MM.1S (cell line): ENCODE measurements around the gene RAB44.

Experiments used
- DNase-seq: peaks from one replicate; pipeline ENCODE4 v3.0.0-alpha.2; 2015
- H2AFZ ChIP-seq: fragments of 300-600 bp; sonication (generic); 2 replicates; pipeline ENCODE4 v1.6.0; 2016; ENCODE audit warnings: antibody characterized with exemption, low read length
- H3F3A ChIP-seq: fragments of 300-600 bp; sonication (generic); 2 replicates; pipeline ENCODE4 v1.6.1; 2016; ENCODE audit warnings: mild to moderate bottlenecking, antibody characterized with exemption, low read length, moderate library complexity, mixed read lengths; ENCODE audit not compliant: insufficient read depth
- H3K27ac ChIP-seq: fragments of 300-600 bp; sonication (generic); 2 replicates; pipeline ENCODE4 v1.5.1; 2016; ENCODE audit warnings: mild to moderate bottlenecking, low read length
- H3K27me3 ChIP-seq: fragments of 300-600 bp; sonication (generic); replicated peaks from 2 replicates; pipeline ENCODE4 v1.6.0; 2016; ENCODE audit warnings: low read length; ENCODE audit not compliant: insufficient read depth
- H3K36me3 ChIP-seq: fragments of 300-600 bp; sonication (generic); replicated peaks from 2 replicates; pipeline ENCODE4 v1.6.1; 2016; ENCODE audit warnings: mild to moderate bottlenecking, low read length, mixed read lengths; ENCODE audit not compliant: insufficient read depth
- H3K4me1 ChIP-seq: fragments of 300-600 bp; sonication (generic); 2 replicates; pipeline ENCODE4 v1.6.1; 2016; ENCODE audit warnings: low read length, mixed read lengths
- H3K4me2 ChIP-seq: fragments of 300-600 bp; sonication (generic); 2 replicates; pipeline ENCODE4 v1.6.0; 2016; ENCODE audit warnings: low read depth, low read length
- H3K4me3 ChIP-seq: fragments of 300-600 bp; sonication (generic); 2 replicates; pipeline ENCODE4 v1.5.1; 2016; ENCODE audit warnings: low read length, mixed read lengths
- H3K79me2 ChIP-seq: fragments of 300-600 bp; sonication (generic); 2 replicates; pipeline ENCODE4 v1.6.1; 2016; ENCODE audit warnings: mixed run types, low read length, mixed read lengths
- H3K9ac ChIP-seq: fragments of 300-600 bp; sonication (generic); 2 replicates; pipeline ENCODE4 v1.6.1; 2016; ENCODE audit warnings: low read length, mixed read lengths
- H3K9me2 ChIP-seq: fragments of 300-600 bp; sonication (generic); replicated peaks from 2 replicates; pipeline ENCODE4 v1.6.1; 2016; ENCODE audit warnings: mild to moderate bottlenecking, low read length, mixed read lengths; ENCODE audit not compliant: insufficient read depth
- H3K9me3 ChIP-seq: fragments of 300-600 bp; sonication (generic); replicated peaks from 2 replicates; pipeline ENCODE4 v1.6.1; 2016; ENCODE audit warnings: mild to moderate bottlenecking, low read length, mixed read lengths; ENCODE audit not compliant: insufficient read depth
- H4K20me1 ChIP-seq: fragments of 300-600 bp; sonication (generic); 2 replicates; pipeline ENCODE4 v1.6.1; 2016; ENCODE audit warnings: mild to moderate bottlenecking, low read length, moderate library complexity, mixed read lengths; ENCODE audit not compliant: insufficient read depth
- EZH2 ChIP-seq: fragments of 300-600 bp; sonication (generic); optimal IDR thresholded peaks from 2 replicates; pipeline ENCODE3; 2017; ENCODE audit warnings: low read depth, mild to moderate bottlenecking, antibody characterized with exemption, low read length, mixed read lengths
- EZH2phosphoT487 ChIP-seq: fragments of 300-600 bp; sonication (generic); IDR thresholded peaks from 2 replicates; pipeline ENCODE4 v1.6.1; 2018; ENCODE audit warnings: antibody characterized with exemption, low read length
- TF ChIP-seq, protein P1 (sequence below): fragments of 300-600 bp; sonication (generic); IDR thresholded peaks from 2 replicates; pipeline ENCODE4 v1.5.1; 2016; ENCODE audit warnings: antibody characterized with exemption, low read length, mixed read lengths

RAB44 gene

DNA sequence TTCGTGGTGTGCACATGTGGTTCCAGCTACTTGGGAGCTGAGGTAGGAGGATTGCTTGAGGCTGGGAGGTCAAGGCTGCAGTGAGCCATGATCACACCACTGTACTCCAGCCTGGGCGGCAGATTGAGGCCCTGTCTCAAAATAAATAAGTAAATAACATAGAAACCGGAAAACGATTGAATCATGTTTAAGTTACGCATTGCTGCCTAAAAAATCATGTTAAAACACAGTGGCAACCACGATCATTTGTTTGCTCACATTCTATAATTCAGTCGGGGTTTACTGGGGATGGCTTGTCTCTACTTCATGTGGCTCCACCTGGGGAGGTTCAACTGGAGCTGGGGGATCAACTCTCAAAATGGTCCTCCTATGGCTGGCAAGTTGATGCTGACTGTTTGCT lies 27.4 kb upstream of the RAB44 start:
- Histone ChIP-seq H2AFZ (no peak overlapping the region), H4K20me1 (no peaks in the 10 kb centered on the region), H3K9me2 (no peaks in the 10 kb centered on the region), H3K4me2 (no peak overlapping the region), H3K4me1 (peaks cover 8% of the 10 kb centered on the region), H3F3A (0 out of 2 replicates have a peak, but pooled peaks cover 6% of the 10 kb centered on the region), H3K9me3 (no peaks in the 10 kb centered on the region), H3K9ac (no peak overlapping the region), H3K4me3 (no peak overlapping the region), H3K27ac (no peak overlapping the region), H3K79me2 (no peaks in the 10 kb centered on the region), H3K36me3 (no peaks in the 10 kb centered on the region), H3K27me3 (no peaks in the 10 kb centered on the region)
- no peak for DNase-seq
- no peak for TF ChIP-seq EZH2phosphoT487
- no peak for TF ChIP-seq EZH2

- H3K9me2 ChIP-seq = no peaks in the 10 kb centered on the region
- H3K4me2 ChIP-seq = no peak overlapping the region
- H3F3A ChIP-seq = 0 out of 2 replicates have a peak, but pooled peaks cover 2% of the 10 kb centered on the region
- no peak overlapping the region for H2AFZ ChIP-seq
- no peaks in the 10 kb centered on the region for H3K79me2 ChIP-seq
- DNase-seq = no peak
- peaks cover 13% of the 10 kb centered on the region for H3K4me1 ChIP-seq
- TF ChIP-seq EZH2phosphoT487 (no peak), EZH2 (no peak)
- no peaks in the 10 kb centered on the region for H3K36me3 ChIP-seq
- H3K27ac ChIP-seq = no peak overlapping the region
- H3K9ac ChIP-seq = no peak overlapping the region
- no peak overlapping the region for H3K4me3 ChIP-seq
- no peaks in the 10 kb centered on the region for H3K9me3 ChIP-seq
- H4K20me1 ChIP-seq = no peaks in the 10 kb centered on the region
- no peaks in the 10 kb centered on the region for H3K27me3 ChIP-seq
Measured at GRCh38 chr6:36671687-36672375, 25.8 kb upstream of the RAB44 start.

DNA sequence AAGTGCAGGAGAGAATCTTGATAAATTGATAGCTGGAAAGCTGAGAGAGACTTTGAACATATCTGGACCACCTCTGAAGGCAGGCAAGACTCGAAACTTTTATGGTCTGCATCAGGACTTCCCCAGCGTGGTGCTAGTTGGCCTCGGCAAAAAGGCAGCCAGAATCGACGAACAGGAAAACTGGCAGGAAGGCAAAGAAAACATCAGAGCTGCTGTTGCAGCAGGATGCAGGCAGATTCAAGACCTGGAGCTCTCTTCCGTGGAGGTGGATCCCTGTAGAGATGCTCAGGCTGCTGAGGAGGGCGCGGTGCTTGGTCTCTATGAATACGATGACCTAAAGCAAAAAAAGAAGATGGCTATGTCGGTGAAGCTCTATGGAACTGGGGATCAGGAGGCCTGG lies 23.7 kb upstream of the RAB44 start:
- no peak overlapping the region for H3K4me2 ChIP-seq
- no peaks in the 10 kb centered on the region for H3K27me3 ChIP-seq
- H3K9me2 ChIP-seq = no peaks in the 10 kb centered on the region
- no peaks in the 10 kb centered on the region for H3K9me3 ChIP-seq
- peaks cover 3% of the 10 kb centered on the region for H3K79me2 ChIP-seq
- DNase-seq = no peak
- no peak overlapping the region for H2AFZ ChIP-seq
- H3K27ac ChIP-seq = no peak overlapping the region
- no peaks in the 10 kb centered on the region for H4K20me1 ChIP-seq
- H3F3A ChIP-seq = peaks cover 14% of the 10 kb centered on the region
- no peaks in the 10 kb centered on the region for H3K36me3 ChIP-seq
- TF ChIP-seq EZH2 (no peak), EZH2phosphoT487 (no peak)
- TF ChIP-seq, protein P1, sequence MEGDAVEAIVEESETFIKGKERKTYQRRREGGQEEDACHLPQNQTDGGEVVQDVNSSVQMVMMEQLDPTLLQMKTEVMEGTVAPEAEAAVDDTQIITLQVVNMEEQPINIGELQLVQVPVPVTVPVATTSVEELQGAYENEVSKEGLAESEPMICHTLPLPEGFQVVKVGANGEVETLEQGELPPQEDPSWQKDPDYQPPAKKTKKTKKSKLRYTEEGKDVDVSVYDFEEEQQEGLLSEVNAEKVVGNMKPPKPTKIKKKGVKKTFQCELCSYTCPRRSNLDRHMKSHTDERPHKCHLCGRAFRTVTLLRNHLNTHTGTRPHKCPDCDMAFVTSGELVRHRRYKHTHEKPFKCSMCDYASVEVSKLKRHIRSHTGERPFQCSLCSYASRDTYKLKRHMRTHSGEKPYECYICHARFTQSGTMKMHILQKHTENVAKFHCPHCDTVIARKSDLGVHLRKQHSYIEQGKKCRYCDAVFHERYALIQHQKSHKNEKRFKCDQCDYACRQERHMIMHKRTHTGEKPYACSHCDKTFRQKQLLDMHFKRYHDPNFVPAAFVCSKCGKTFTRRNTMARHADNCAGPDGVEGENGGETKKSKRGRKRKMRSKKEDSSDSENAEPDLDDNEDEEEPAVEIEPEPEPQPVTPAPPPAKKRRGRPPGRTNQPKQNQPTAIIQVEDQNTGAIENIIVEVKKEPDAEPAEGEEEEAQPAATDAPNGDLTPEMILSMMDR = no peak
- H3K4me1 ChIP-seq = peaks cover 14% of the 10 kb centered on the region; the same call in 1 of the 2 replicates
- no peak overlapping the region for H3K9ac ChIP-seq
- no peak overlapping the region for H3K4me3 ChIP-seq

GRCh38 chr6:36674942-36675341 lies 22.7 kb upstream of the RAB44 start:
- H3K4me1 ChIP-seq = peaks cover 14% of the 10 kb centered on the region; the same call in 1 of the 2 replicates
- H3K27me3 ChIP-seq = no peaks in the 10 kb centered on the region
- H3K9me2 ChIP-seq = no peaks in the 10 kb centered on the region
- no peak overlapping the region for H3K4me2 ChIP-seq
- peaks cover 25% of the 10 kb centered on the region for H3F3A ChIP-seq
- H2AFZ ChIP-seq = no peak overlapping the region
- H4K20me1 ChIP-seq = no peaks in the 10 kb centered on the region
- no peak overlapping the region for H3K4me3 ChIP-seq
- H3K9me3 ChIP-seq = no peaks in the 10 kb centered on the region
- TF ChIP-seq, protein P1 = no peak
- TF ChIP-seq EZH2 = no peak
- no peak for TF ChIP-seq EZH2phosphoT487
- peaks cover 14% of the 10 kb centered on the region for H3K79me2 ChIP-seq
- no peak overlapping the region for H3K9ac ChIP-seq
- no peak for DNase-seq
- no peaks in the 10 kb centered on the region for H3K36me3 ChIP-seq
- no peak overlapping the region for H3K27ac ChIP-seq
